ENCODE measurements around the gene MMS19. TPM values are rescaled to one million over a fixed set of nuclear protein-coding genes. Genes with fewer than 3 reads are reported as not detected.
A peak's percentile ranks its signal among the peaks of the same experiment; 100 is the strongest.
"Not testable (repeated sequence)": the region's sequence is repeated elsewhere in the genome, so short reads cannot be mapped to it uniquely, and the experiment has no call there.

MMS19 gene
- total RNA-seq, 2 experiments from 2014 or later: 74.8 to 95.7 TPM

GRCh38 chr10:97479939-97480338 is 18.3 kb downstream of the MMS19 start:
- ChIA-PET CTCF (ENCODE audit: unreplicated experiment) (no interaction called here), POLR2A (interaction anchor here (0.9 kb wide), 1 partner anchor 19 kb away, joined by 3 read pairs; no protein-coding TSS in a partner anchor)
- intact Hi-C loops (cut with micrococcal nuclease; ENCODE audit: unreplicated experiment): no loop called here
- Histone ChIP-seq H4K20me1 (ENCODE audit: insufficient read depth, low read length) (no peaks in the 10 kb centered on the region), H3K9me3 (ENCODE audit: low read length) (no peaks in the 10 kb centered on the region), H3K9me2 (ENCODE audit: insufficient read depth, low read length) (no peaks in the 10 kb centered on the region), H3K4me1 (ENCODE audit: insufficient read depth, low read length, poor library complexity, severe bottlenecking) (no peaks in the 10 kb centered on the region), H3K4me2 (ENCODE audit: low read length) (no peak overlapping the region), H3K36me3 (ENCODE audit: insufficient read depth, low read length) (peaks cover 94% of the 10 kb centered on the region), H3K27ac (ENCODE audit: low read depth, low read length, poor library complexity, severe bottlenecking) (no peak overlapping the region), H3K4me3 (ENCODE audit: low read depth, low read length, poor library complexity, severe bottlenecking) (no peak overlapping the region), H2AFZ (ENCODE audit: low read length) (no peak overlapping the region), H3K79me2 (ENCODE audit: insufficient read depth, low read depth, low read length) (peaks cover 9% of the 10 kb centered on the region)
- TF ChIP-seq CTCF (conservative IDR thresholded peaks at IDR 0.05; ENCODE audit: low read length) (no peak), EZH2phosphoT487 (IDR thresholded peaks at IDR 0.05; ENCODE audit: borderline replicate concordance, low read depth, low read length) (no peak)
- no peak for DNase-seq (ENCODE audit: low spot score)
- no TSS peak for BruUV-seq (replicated peaks)

GRCh38 chr10:97479410-97479809 is 18.8 kb downstream of the MMS19 start:
- H3K36me3 ChIP-seq (ENCODE audit: insufficient read depth, low read length): peaks cover 95% of the 10 kb centered on the region
- H3K4me2 ChIP-seq (ENCODE audit: low read length); H2AFZ ChIP-seq (ENCODE audit: low read length); H4K20me1 ChIP-seq (ENCODE audit: insufficient read depth, low read length); CTCF ChIA-PET (ENCODE audit: unreplicated experiment); BruUV-seq (replicated peaks); H3K4me1 ChIP-seq (ENCODE audit: insufficient read depth, low read length, poor library complexity, severe bottlenecking); H3K9me3 ChIP-seq (ENCODE audit: low read length); H3K27ac ChIP-seq (ENCODE audit: low read depth, low read length, poor library complexity, severe bottlenecking); intact Hi-C loops (cut with micrococcal nuclease; ENCODE audit: unreplicated experiment); H3K79me2 ChIP-seq (ENCODE audit: insufficient read depth, low read depth, low read length); H3K4me3 ChIP-seq (ENCODE audit: low read depth, low read length, poor library complexity, severe bottlenecking); POLR2A ChIA-PET; H3K9me2 ChIP-seq (ENCODE audit: insufficient read depth, low read length); DNase-seq (ENCODE audit: low spot score): not testable (repeated sequence)

- Histone ChIP-seq H3K27ac (ENCODE audit: low read depth, low read length, poor library complexity, severe bottlenecking) (no peak overlapping the region), H3K36me3 (ENCODE audit: insufficient read depth, low read length) (peaks cover 98% of the 10 kb centered on the region), H2AFZ (ENCODE audit: low read length) (no peak overlapping the region), H3K4me3 (ENCODE audit: low read depth, low read length, poor library complexity, severe bottlenecking) (no peak overlapping the region), H3K9me2 (ENCODE audit: insufficient read depth, low read length) (no peaks in the 10 kb centered on the region), H4K20me1 (ENCODE audit: insufficient read depth, low read length) (no peaks in the 10 kb centered on the region), H3K9me3 (ENCODE audit: low read length) (no peaks in the 10 kb centered on the region), H3K4me2 (ENCODE audit: low read length) (no peak overlapping the region), H3K79me2 (ENCODE audit: insufficient read depth, low read depth, low read length) (no peaks in the 10 kb centered on the region), H3K4me1 (ENCODE audit: insufficient read depth, low read length, poor library complexity, severe bottlenecking) (no peaks in the 10 kb centered on the region)
- DNase-seq (ENCODE audit: low spot score): no peak
- BruUV-seq (replicated peaks): TSS peak; percentile 27
- TF ChIP-seq CTCF (conservative IDR thresholded peaks at IDR 0.05; ENCODE audit: low read length): no peak
- no peak for TF ChIP-seq EZH2phosphoT487 (IDR thresholded peaks at IDR 0.05; ENCODE audit: borderline replicate concordance, low read depth, low read length)
- ChIA-PET POLR2A (interaction anchor here (0.6 to 2.1 kb wide), 3 partner anchors 12 to 686 kb away, joined by 3 to 7 read pairs (median 3); no protein-coding TSS in a partner anchor), CTCF (ENCODE audit: unreplicated experiment) (interaction anchor here (1.1 kb wide), 1 partner anchor 19 kb away, joined by 4 read pairs; no protein-coding TSS in a partner anchor)
- intact Hi-C loops (cut with micrococcal nuclease; ENCODE audit: unreplicated experiment): no loop called here
Measured at GRCh38 chr10:97475936-97476594, 22.2 kb downstream of the MMS19 start.
